GM12878 (cell line): ENCODE results near the gene CYP4X1.
"Not testable (repeated sequence)": the region's sequence is repeated elsewhere in the genome, so short reads cannot be mapped to it uniquely, and the experiment has no call there.

Source experiments
- CBFB ChIP-seq: IDR thresholded peaks from 2 replicates; pipeline ENCODE4 v1.6.1; 2016; ENCODE audit warnings: antibody characterized with exemption, low read depth
- CTCF ChIP-seq, 3 experiments: IDR thresholded peaks in 2 of 3; conservative IDR thresholded peaks in 1 of 3; 2 replicates each; pipeline ENCODE4 v1.5.1; 2011; ENCODE audit warnings: low read depth in 3 of 3, low read length in 3 of 3, mild to moderate bottlenecking in 3 of 3, control low read depth in 2 of 3, moderate library complexity in 2 of 3, inconsistent platforms in 1 of 3, mixed read lengths in 1 of 3; ENCODE audit not compliant: control insufficient read depth in 2 of 3, insufficient read depth in 1 of 3; ENCODE audit errors: extremely low read depth in 1 of 3
- FOXM1 ChIP-seq: IDR thresholded peaks from 2 replicates; pipeline ENCODE4 v1.6.1; 2012; ENCODE audit warnings: low read depth, mild to moderate bottlenecking, inconsistent platforms, low read length, moderate library complexity
- HCFC1 ChIP-seq: fragments of 150-350 bp; IDR thresholded peaks from 2 replicates; pipeline ENCODE4 v1.6.1; 2014; ENCODE audit warnings: low read length
- NFYB ChIP-seq: IDR thresholded peaks from 2 replicates; pipeline ENCODE4 v1.6.1; 2011; ENCODE audit warnings: low read depth, mild to moderate bottlenecking, low read length, improper control_type of control experiment, moderate library complexity; ENCODE audit not compliant: insufficient read depth
- NR2C1 ChIP-seq: fragments of 450-650 bp; IDR thresholded peaks from 2 replicates; pipeline ENCODE4 v1.6.1; 2017; ENCODE audit warnings: antibody characterized with exemption, mild to moderate bottlenecking, moderate library complexity
- NR2F1 ChIP-seq: fragments of 450-650 bp; conservative IDR thresholded peaks from 2 replicates; pipeline ENCODE4 v1.6.1; 2017; ENCODE audit warnings: mild to moderate bottlenecking
- SIN3A ChIP-seq: IDR thresholded peaks from 2 replicates; pipeline ENCODE4 v1.6.1; 2012; ENCODE audit warnings: low read depth, low read length, improper control_type of control experiment
- STAT1 ChIP-seq: fragments of 450-650 bp; conservative IDR thresholded peaks from 2 replicates; pipeline ENCODE4 v1.6.1; 2014; ENCODE audit warnings: antibody characterized with exemption, mild to moderate bottlenecking
- ZSCAN29 ChIP-seq: fragments of 450-650 bp; IDR thresholded peaks from 2 replicates; pipeline ENCODE4 v1.6.1; 2017; ENCODE audit warnings: mild to moderate bottlenecking, moderate library complexity

GRCh38 chr1:47089356-47089755 lies 65.9 kb downstream of the CYP4X1 start:
- TF ChIP-seq NR2F1, NR2C1, CBFB, SIN3A, HCFC1, FOXM1, STAT1, NFYB, ZSCAN29: not testable (repeated sequence)
- TF ChIP-seq CTCF (IDR thresholded peaks at IDR 0.05 in 2 of 3, conservative IDR thresholded peaks at IDR 0.05 in 1 of 3; ENCODE audit: control insufficient read depth in 2 of 3, extremely low read depth in 1 of 3, insufficient read depth in 1 of 3, low read depth in 3 of 3, low read length in 3 of 3): peak; percentile 27 to 33 (median 29); a peak in 4 of 6 replicates
